ENCODE measurements around the gene IRF2. TPM values are rescaled to one million over a fixed set of nuclear protein-coding genes. Genes with fewer than 3 reads are reported as not detected.

IRF2 gene
- total RNA-seq, 1 donor from 2014 or later = 18.8 TPM

Small RNA genes lying within 50 kb of the gene (small RNA-seq; reads per million reads assigned to genes)
- gene RF00152 = not detected

Other genes with a start within 250 kb of the IRF2 start
- 29.7 TPM for gene CASP3, start 174.9 kb upstream of the IRF2 start, total RNA-seq
- gene PRIMPOL, start 175.2 kb upstream of the IRF2 start, total RNA-seq = 48.0 TPM